DMS53 (cell line): ENCODE data around the gene CD47.

Experiments used
- DNase-seq: peaks from one replicate; lab custom pipeline; 2025; lab: John Stamatoyannopoulos, UW

The CD47 gene

GRCh38 chr3:108051005-108051404 lies 39.8 kb downstream of the CD47 start:
- DNase-seq: no peak

GRCh38 chr3:108047987-108048386 lies 42.8 kb downstream of the CD47 start:
- DNase-seq: no peak

GRCh38 chr3:108046247-108046646 lies 44.6 kb downstream of the CD47 start:
- no peak for DNase-seq

- no peak for DNase-seq
Measured at GRCh38 chr3:108044699-108045098, 46.1 kb downstream of the CD47 start.

GRCh38 chr3:108042300-108042699 lies 48.5 kb downstream of the CD47 start:
- no peak for DNase-seq

GRCh38 chr3:108041253-108041652 lies 49.6 kb downstream of the CD47 start:
- DNase-seq: no peak

- DNase-seq: no peak
Measured at GRCh38 chr3:108037770-108038169, 53.1 kb downstream of the CD47 start.

DNA sequence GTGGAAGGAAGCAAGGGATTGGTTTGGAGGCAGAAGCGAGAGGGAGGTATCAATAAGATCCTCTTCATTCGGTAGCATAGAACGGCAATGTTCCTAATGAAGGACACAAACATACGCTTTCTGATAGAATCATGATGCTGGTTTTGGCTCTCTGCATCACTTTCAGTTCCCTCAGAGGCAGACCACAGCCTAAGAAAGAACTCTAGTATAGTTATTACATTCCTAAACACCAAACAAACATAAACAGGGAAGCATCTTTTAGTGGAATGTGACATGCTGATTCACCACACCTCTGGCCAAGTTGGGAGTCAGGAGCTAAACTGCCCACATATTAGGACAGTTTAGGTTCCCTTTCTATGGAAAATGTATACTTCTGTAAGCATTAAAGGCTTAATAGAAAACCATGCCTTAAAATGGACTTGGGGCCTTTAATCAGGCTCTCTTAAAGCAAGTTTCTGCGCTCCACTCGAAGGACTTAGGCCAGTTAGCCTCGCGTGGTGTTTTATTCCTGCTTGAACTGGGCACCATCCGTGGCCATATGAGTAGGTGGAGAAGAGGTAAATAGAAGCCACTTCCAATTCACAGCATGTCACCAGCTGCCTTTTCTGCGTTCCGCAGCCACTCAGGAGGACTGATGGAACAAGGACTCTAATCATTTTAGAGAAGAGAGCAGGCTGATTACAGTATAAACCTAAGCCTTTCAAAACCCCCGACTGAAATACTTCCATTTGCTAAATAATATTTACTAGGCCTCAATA lies 53.7 kb downstream of the CD47 start:
- DNase-seq: no peak

- no peak for DNase-seq
Measured at GRCh38 chr3:108036401-108036800, 54.4 kb downstream of the CD47 start.

- no peak for DNase-seq
Measured at GRCh38 chr3:108035751-108036150, 55.1 kb downstream of the CD47 start.

- peak; percentile 4 for DNase-seq
Measured at GRCh38 chr3:108031895-108032294, 58.9 kb downstream of the CD47 start.

DNA sequence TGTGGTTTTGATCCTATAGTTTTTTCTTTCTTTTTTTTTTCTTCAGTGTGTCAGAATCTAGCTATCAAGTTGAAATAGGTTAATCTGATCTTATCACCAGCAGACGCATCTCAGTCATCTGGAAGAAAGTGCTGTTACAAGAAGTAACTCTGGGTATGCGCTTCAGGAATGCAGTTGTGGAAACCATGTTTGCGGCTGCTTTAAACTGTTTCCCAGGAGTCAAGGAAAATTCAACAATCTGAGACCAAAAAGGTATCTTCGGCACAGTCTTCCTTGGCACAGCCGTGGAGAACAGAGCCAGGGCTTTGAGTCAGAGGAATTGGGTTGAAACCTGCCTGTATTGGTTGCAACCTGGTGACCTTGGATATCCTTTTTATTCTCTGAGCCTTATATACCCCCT lies 59.9 kb downstream of the CD47 start:
- no peak for DNase-seq

- no peak for DNase-seq
Measured at GRCh38 chr3:108029466-108029865, 61.4 kb downstream of the CD47 start.

DNA sequence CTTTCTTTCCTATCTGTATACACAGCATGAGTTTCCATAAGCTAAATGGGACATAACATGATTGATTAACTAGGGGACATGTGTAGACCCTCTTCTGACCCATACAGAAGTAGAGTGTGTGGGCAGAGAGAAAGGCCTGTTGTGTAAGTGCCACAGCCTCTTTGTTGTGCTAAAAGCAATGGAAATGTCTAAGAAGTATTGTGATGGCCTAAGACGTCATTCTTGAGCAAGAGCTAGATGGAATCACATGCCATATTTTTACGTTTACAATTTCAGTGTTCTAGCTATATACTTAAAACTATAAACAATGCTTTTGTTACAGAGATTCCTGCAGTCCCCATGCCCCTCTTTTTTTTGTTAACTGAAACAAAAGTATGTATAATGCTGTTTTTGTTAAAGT lies 61.9 kb downstream of the CD47 start:
- no peak for DNase-seq

GRCh38 chr3:108025177-108025576 lies 65.7 kb downstream of the CD47 start:
- no peak for DNase-seq

DNA sequence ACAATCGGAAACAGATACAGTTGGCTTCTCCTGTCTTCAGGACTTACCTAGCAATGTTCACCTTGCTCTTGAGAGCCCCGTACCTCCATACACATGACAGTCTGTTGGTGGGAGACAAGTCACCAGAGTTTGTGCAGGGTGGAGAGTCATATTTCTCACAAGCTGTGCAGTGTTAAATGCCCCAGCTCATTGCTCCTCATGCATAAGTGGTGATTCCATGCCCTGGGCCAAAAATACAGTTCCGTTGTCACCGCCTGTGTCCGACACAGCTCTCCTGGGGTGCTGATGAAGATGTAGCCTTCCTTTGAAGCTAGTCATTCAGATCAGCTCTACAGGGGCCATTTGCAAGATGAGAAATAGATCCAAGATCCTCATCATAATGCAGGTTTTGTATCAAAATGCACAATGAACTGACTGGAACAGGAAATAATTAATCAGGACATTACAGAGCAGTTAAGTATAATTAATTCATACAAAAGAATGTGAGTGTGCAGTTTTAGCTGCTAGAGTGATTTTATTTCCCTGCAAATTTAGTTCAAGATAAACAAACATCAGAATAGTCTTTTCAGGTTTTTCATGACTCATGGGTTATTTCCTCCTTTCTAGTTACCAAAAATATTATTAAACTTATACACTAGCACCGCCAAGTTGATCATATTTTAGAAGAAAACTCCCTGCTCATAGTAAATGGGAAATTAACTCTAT lies 66.5 kb downstream of the CD47 start:
- no peak for DNase-seq

- DNase-seq: peak; percentile 86
Measured at GRCh38 chr3:108022256-108023150, 68.3 kb downstream of the CD47 start.

- peak; percentile 20 for DNase-seq
Measured at GRCh38 chr3:108021533-108021932, 69.3 kb downstream of the CD47 start.

GRCh38 chr3:108021131-108021530 lies 69.7 kb downstream of the CD47 start:
- DNase-seq: no peak

- no peak for DNase-seq
Measured at GRCh38 chr3:108018552-108018951, 72.3 kb downstream of the CD47 start.

DNA sequence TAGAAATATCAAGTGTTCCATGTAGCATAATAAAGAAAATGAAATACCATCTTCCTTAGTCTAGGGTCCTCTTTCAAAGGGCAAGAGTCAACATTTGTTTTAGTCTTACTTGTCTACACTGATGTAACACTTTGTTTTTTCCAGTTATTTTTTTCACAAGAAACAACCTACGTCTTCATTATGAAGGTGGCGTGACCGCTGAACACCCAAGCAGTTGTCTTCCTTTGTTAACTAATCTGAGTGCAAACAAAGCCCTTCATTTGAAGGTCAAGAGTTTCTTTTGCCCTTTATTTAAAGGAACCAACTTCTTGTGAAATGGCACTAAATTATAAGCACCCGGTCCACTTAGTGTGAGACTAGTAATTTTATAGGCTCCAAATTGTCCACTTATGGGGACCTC lies 73.2 kb downstream of the CD47 start:
- peak; percentile 72 for DNase-seq

GRCh38 chr3:108014943-108015342 lies 75.9 kb downstream of the CD47 start:
- DNase-seq: no peak
